Measurements from ENCODE around the gene CCDC197.

Gene CCDC197

GRCh38 chr14:93997082-93997481 lies at the start of gene CCDC197:
CCDC197 (plus strand) TSS chr14:93997301; CDS start chr14:93998132, 831 bp downstream.
- no peak for DNase-seq

- no peak for DNase-seq
Observed at GRCh38 chr14:93949511-93950075, 47.5 kb upstream of the CCDC197 start.

GRCh38 chr14:93950948-93951634 lies 46.0 kb upstream of the CCDC197 start:
- peak; percentile 81 for DNase-seq

GRCh38 chr14:93951635-93952540 lies 45.2 kb upstream of the CCDC197 start:
- DNase-seq, result peak; percentile 32

- no peak for DNase-seq
Observed at GRCh38 chr14:93952829-93953228, 44.3 kb upstream of the CCDC197 start.

- peak; percentile 54 for DNase-seq
Observed at GRCh38 chr14:93953263-93953662, 43.8 kb upstream of the CCDC197 start.

GRCh38 chr14:93953739-93954515 lies 43.2 kb upstream of the CCDC197 start:
- no peak for DNase-seq

- no peak for DNase-seq
Observed at GRCh38 chr14:93954516-93954830, 42.6 kb upstream of the CCDC197 start.

GRCh38 chr14:93954900-93955849 lies 41.9 kb upstream of the CCDC197 start:
- DNase-seq, result no peak

- DNase-seq, result no peak
Observed at GRCh38 chr14:93955850-93956481, 41.1 kb upstream of the CCDC197 start.

GRCh38 chr14:93956514-93957332 lies 40.4 kb upstream of the CCDC197 start:
- DNase-seq, result peak; percentile 60

GRCh38 chr14:93957333-93957710 lies 39.8 kb upstream of the CCDC197 start:
- DNase-seq, result no peak

GRCh38 chr14:93957751-93958566 lies 39.1 kb upstream of the CCDC197 start:
- DNase-seq, result no peak

- peak; percentile 2 for DNase-seq
Observed at GRCh38 chr14:93958567-93959238, 38.4 kb upstream of the CCDC197 start.

- DNase-seq, result no peak
Observed at GRCh38 chr14:93959239-93960107, 37.6 kb upstream of the CCDC197 start.

GRCh38 chr14:93960108-93960475 lies 37.0 kb upstream of the CCDC197 start:
- no peak for DNase-seq

GRCh38 chr14:93960774-93961438 lies 36.2 kb upstream of the CCDC197 start:
- no peak for DNase-seq

Data from NCI-H82 (cell line).